ENCODE measurements around the gene MRPS31.

GRCh38 chr13:40762849-40763248 lies 8.1 kb downstream of the MRPS31 start:
- no peak for TF ChIP-seq CTCF (IDR thresholded peaks at IDR 0.05; ENCODE audit: insufficient read depth, low read length, poor library complexity, severe bottlenecking)
- TF ChIP-seq EZH2phosphoT487 (conservative IDR thresholded peaks at IDR 0.05; ENCODE audit: low read length) = no peak
